ENCODE results near the gene SMCR8. TPM values are rescaled to one million over a fixed set of nuclear protein-coding genes. Genes with fewer than 3 reads are reported as not detected.

SMCR8 gene
- total RNA-seq, 1 experiment from 2014 or later = 22.4 TPM

GRCh38 chr17:18344021-18344420, 28.9 kb downstream of the SMCR8 start:
- Histone ChIP-seq H2BK5ac (ENCODE audit: insufficient read length, low read length) (no peak overlapping the region), H3K23ac (ENCODE audit: insufficient read length, low read depth, low read length) (no peak overlapping the region), H4K20me1 (ENCODE audit: control insufficient read depth, insufficient read depth, insufficient read length) (no peaks in the 10 kb centered on the region), H3T11ph (ENCODE audit: low read length) (no peak overlapping the region), H2AFZ (ENCODE audit: low read length) (no peak overlapping the region), H3K9ac (ENCODE audit: extremely low read depth, insufficient read length, low read length) (no peak overlapping the region), H3K79me2 (ENCODE audit: insufficient read depth, low read length) (no peaks in the 10 kb centered on the region), H2BK120ac (ENCODE audit: low read depth, low read length, poor library complexity, severe bottlenecking) (no peak overlapping the region), H3K9me3 (ENCODE audit: control insufficient read depth, low read depth, low read length) (no peaks in the 10 kb centered on the region), H2BK20ac (ENCODE audit: low read depth, low read length, poor library complexity, severe bottlenecking) (no peak overlapping the region), H3K79me1 (ENCODE audit: insufficient read depth, low read depth, low read length, poor library complexity, severe bottlenecking) (no peaks in the 10 kb centered on the region), H2AK5ac (ENCODE audit: insufficient read length, low read length) (no peak overlapping the region), H3K4me1 (ENCODE audit: insufficient read depth, low read length) (no peaks in the 10 kb centered on the region), H3K14ac (ENCODE audit: insufficient read depth, low read length) (no peak overlapping the region), H3K4me2 (ENCODE audit: insufficient read depth, insufficient read length, low read length) (no peak overlapping the region), H3K4ac (ENCODE audit: low read depth, low read length) (no peak overlapping the region), H3K56ac (ENCODE audit: insufficient read length, low read depth, low read length) (no peak overlapping the region), H3K27ac (ENCODE audit: insufficient read length, low read depth, low read length) (no peak overlapping the region), H4K91ac (ENCODE audit: insufficient read length, low read depth, low read length) (no peak overlapping the region), H3K23me2 (ENCODE audit: insufficient read length, low read depth, low read length, poor library complexity, severe bottlenecking) (no peaks in the 10 kb centered on the region), H4K8ac (replicated peaks; ENCODE audit: insufficient read length, low read depth, low read length) (no peak overlapping the region), H4K5ac (ENCODE audit: insufficient read length, low read depth, low read length) (no peak overlapping the region), H2BK15ac (ENCODE audit: low read depth, low read length) (no peak overlapping the region), H3K18ac (ENCODE audit: insufficient read length, low read depth, low read length) (no peak overlapping the region), H2BK12ac (ENCODE audit: insufficient read length, low read depth, low read length) (no peak overlapping the region), H3K27me3 (ENCODE audit: insufficient read depth, low read length) (no peaks in the 10 kb centered on the region)
- no peak for DNase-seq
- no peak overlapping the region for H3K4me3 Mint-ChIP-seq
- no peaks in the 10 kb centered on the region for H3K4me1 Mint-ChIP-seq
- no peaks in the 10 kb centered on the region for H3K27me3 Mint-ChIP-seq (ENCODE audit: low read depth)
- H3K27ac Mint-ChIP-seq = no peak overlapping the region
- H3K36me3 Mint-ChIP-seq (ENCODE audit: insufficient read depth in 1 of 3, low read depth in 3 of 3) = peaks cover 55 to 91% (median 85%) of the 10 kb centered on the region in 3 experiments
- WGBS (ENCODE audit: extremely low coverage, insufficient read length, low lambda C conversion rate) = no CpG with 5 or more reads among the region's 5 CpGs
- TF ChIP-seq CTCF (conservative IDR thresholded peaks at IDR 0.05) = no peak
- H3K9me3 Mint-ChIP-seq = peaks cover 4 to 8% of the 10 kb centered on the region in 2 experiments; a peak in 3 of 5 replicates
